Activated naive CD4-positive, alpha-beta T cell treated with anti-CD3 and anti-CD28 coated beads, Interleukin-2, amount 50 U/mL, for 16 hours (primary cell): ENCODE measurements around the gene ABCA4.

Experiments
- DNase-seq: peaks from one replicate; pipeline ENCODE4 v3.0.0-alpha.2; 2020

ABCA4 gene

DNA sequence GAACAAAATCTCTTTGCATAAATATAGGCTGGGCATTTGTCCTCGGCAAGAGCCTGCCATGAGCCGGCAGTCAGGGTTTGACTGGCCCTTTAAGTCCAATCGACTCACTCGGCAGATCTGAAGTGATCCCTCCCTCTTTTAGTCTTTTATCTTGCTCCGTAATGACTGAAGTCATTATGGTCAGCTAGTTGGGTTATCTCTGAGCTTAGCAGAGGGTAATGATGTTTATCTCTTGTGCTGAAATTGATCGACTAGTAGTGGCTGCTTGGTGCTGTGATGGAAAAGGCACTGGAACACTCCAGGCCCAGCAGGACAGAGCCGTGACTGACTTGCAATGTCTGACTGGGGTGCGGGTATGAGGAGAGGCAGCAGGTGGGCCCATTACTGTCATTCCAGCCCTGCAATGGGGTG is 468 bp upstream of the ABCA4 start:
- no peak for DNase-seq

GRCh38 chr1:94120570-94120901 is 412 bp downstream of the ABCA4 start:
- no peak for DNase-seq

- no peak for DNase-seq
Measured at GRCh38 chr1:94119796-94120569, 965 bp downstream of the ABCA4 start.

DNA sequence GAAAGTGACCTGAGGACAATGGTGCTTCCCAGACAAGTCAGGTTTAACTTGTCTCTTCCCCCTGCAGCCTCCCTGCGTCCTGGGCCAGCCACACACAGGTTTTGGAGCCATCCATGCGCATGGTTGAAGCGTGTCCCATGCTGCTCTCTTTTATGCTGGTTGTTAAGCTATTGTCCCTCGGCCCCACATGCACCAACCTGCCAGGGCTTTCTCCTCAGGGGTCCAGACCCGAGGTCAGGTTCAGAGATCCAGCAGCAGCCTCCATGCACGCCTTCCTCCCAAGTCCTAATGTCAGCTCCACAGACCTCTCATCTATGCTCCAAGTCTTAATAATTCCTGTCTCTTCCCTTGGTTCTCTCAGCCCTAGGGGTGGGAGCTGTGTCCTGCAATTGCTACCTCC is 1.6 kb downstream of the ABCA4 start:
- DNase-seq, result no peak

GRCh38 chr1:94118471-94118870 is 2.5 kb downstream of the ABCA4 start:
- DNase-seq, result no peak

- no peak for DNase-seq
Measured at GRCh38 chr1:94118013-94118412, 2.9 kb downstream of the ABCA4 start.

- DNase-seq, result no peak
Measured at GRCh38 chr1:94117259-94117851, 3.6 kb downstream of the ABCA4 start.

DNA sequence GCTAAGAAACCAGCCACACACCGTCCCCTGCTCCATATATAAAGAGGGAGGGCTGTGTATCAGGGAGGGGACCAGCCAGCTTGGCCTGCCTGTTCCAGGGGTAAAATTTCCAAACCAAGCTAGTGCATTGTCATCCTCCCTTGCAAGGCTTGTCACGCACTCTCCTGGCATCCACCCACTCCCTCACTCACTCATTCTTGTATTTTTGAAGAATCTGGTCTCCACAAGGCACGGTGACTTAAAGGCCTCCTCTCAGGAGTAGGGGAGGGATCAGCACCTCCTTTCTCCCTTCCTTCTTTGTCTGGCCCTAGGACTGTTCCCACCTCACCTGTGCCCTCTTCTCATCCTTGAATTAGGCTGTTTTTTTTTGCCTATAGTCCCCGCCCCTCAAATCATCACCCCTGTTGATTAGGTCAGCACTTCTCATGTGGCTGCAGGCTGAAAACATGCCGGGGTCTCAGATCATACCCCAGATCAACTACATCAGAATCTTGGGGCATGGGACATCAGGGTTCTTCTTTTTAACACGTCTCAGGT is 5.0 kb downstream of the ABCA4 start:
- DNase-seq, result no peak

DNA sequence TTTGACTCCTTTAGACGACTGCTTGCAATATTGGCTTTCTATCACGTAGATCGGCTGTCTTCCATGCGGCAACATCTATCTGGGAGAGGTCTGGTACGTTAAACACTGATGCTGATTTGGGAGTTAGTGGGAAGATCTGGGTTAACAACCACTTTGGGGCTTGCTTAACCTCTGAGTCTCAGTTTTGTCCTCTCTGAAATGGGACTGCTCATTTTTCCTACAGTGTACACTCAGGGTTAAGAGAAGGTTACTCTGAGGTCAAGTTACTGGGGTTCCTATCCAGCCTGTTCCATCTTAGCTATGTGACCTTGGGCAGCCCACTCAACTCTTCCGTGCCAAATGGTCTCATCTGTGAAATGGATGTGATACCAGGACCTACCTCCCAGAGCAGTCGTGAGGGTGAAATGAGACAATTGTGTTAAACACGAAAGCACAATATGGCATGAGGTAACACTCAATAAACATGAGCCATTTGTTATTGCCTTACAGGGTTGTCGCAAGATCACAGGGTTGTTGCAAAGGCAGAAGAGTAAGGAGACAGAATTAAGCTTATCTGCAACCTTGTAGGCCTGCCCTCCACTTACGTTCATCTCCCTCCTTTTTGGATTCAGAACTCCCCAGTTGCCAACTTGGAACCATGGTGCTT is 5.6 kb downstream of the ABCA4 start:
- no peak for DNase-seq

DNA sequence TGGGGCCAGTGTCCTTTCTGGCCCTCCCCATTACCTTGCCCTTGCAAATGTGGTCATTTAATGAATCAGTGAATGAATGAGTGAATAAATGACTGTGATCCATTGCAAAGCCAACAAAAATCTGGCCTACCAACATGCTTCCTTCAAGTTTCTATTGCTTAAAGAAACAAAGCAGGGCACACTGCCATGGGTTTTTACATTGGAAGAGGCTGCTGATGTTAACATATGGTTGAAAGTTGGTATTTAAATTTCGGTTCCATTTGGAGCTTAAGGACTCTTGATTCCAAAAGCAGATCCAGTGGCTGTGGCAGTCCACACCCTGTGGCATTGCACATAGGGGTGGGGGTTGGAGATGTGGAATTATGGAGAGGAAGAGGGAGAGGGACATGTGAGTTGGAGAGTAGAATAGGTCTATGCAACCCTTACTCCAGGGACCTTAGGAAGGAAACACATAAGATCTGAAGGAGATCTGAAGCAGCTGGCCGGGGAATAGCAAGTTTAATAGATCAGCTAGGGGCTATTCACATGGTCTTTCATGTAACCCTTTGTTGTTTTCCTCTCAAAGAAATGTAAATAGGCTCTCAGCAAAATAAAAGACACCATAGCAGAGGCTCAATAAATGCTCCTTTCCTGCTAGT is 7.2 kb downstream of the ABCA4 start:
- no peak for DNase-seq

GRCh38 chr1:94111879-94112278 is 9.1 kb downstream of the ABCA4 start:
- no peak for DNase-seq

- no peak for DNase-seq
Measured at GRCh38 chr1:94110946-94111740, 9.8 kb downstream of the ABCA4 start.

GRCh38 chr1:94110021-94110761 is 10.8 kb downstream of the ABCA4 start:
- no peak for DNase-seq

- DNase-seq, result no peak
Measured at GRCh38 chr1:94109478-94109877, 11.5 kb downstream of the ABCA4 start.

DNA sequence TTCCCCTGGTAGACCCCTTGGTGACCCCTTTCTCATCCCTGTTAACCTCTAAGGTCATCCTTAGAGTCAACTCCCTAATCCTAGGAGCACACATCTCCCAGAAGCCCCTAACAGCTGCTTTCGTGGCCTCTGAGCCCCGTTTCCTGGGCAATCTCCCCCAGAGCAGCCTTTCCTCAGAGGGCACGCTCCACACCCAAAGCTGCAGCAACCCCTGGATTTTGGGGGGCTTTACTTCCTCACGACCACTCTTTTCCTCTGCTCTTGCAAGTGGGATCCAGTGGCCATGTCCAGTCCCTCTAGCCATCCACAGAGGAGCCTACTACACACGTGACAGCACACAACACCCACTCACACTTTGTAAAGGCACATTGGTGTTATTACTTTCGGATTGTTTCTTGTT is 13.8 kb downstream of the ABCA4 start:
- no peak for DNase-seq

DNA sequence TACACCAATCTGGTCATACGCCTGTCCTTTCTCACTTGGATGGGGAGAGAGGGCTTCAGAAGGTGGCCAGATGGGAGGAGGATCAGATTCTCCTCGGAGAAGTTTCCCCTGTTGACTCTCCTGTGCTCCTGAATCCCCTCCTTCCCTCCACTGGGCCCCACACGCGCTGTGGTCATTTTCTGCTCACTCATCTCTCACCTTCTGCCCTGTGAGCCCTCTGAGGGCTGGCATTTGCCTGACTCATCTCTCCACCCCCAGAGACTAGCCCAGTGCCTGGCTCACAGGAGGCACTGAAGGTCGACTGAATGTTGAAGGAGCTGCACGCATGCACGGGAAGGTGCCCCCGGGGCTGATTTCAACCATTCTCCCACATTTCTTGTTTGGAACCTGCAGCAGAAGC is 14.2 kb downstream of the ABCA4 start:
- DNase-seq, result no peak

DNA sequence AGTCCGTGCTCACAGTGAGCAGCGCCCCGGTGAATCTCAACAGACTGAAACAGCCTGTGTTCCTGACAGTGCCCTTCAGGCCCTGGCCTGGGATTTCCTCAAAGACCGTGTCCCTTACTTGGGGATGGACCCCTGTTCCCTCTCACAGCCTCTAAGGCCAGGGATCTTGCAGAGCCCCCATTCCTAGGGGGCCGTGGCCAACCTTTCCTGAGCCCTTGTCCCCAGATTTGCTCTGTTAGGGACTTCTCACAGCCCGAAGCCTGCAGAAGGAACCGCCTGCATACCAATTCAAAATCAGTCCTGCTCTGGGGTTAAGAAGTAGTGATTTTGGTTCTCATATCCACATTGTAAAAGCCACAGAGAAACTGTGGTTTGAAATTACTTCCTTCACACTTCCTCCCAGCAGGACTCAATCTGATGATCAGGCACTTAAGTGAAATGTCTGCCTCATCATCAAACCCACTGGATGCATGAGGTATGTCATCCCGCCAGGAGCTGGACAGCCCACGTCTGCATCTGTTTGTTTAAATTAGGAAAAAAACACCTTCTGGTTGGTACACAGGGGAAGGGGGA is 14.9 kb downstream of the ABCA4 start:
- no peak for DNase-seq

- DNase-seq, result no peak
Measured at GRCh38 chr1:94105581-94105952, 15.4 kb downstream of the ABCA4 start.

- DNase-seq, result no peak
Measured at GRCh38 chr1:94104776-94105580, 16.0 kb downstream of the ABCA4 start.

- no peak for DNase-seq
Measured at GRCh38 chr1:94104127-94104684, 16.7 kb downstream of the ABCA4 start.

- DNase-seq, result no peak
Measured at GRCh38 chr1:94103608-94104007, 17.3 kb downstream of the ABCA4 start.
